ENCODE data around the gene SPC24.
"Not testable (repeated sequence)": the region's sequence is repeated elsewhere in the genome, so short reads cannot be mapped to it uniquely, and the experiment has no call there.

Gene SPC24

GRCh38 chr19:11141937-11142527 is 13.6 kb downstream of the SPC24 start:
- H3K9me2 ChIP-seq (replicated peaks; ENCODE audit: insufficient read depth, low read length): no peaks in the 10 kb centered on the region
- no peaks in the 10 kb centered on the region for H3K79me2 ChIP-seq (ENCODE audit: insufficient read depth, low read length)
- H3K27me3 ChIP-seq (ENCODE audit: low read length): no peaks in the 10 kb centered on the region
- H3K27ac ChIP-seq (ENCODE audit: low read depth, low read length): no peak overlapping the region
- peaks cover 7% of the 10 kb centered on the region; the same call in 1 of the 2 replicates for H3F3A ChIP-seq (ENCODE audit: insufficient read depth)
- no peaks in the 10 kb centered on the region for H4K20me1 ChIP-seq (ENCODE audit: low read depth, low read length)
- H2AFZ ChIP-seq (ENCODE audit: low read depth, low read length, severe bottlenecking): no peak overlapping the region
- no peak overlapping the region for H3K9ac ChIP-seq (ENCODE audit: low read length)
- no peaks in the 10 kb centered on the region for H3K9me3 ChIP-seq (ENCODE audit: insufficient read depth, low read length)
- TF ChIP-seq CTCF (IDR thresholded peaks at IDR 0.05; ENCODE audit: insufficient read depth, low read length, poor library complexity, severe bottlenecking): no peak
- TF ChIP-seq EZH2phosphoT487 (conservative IDR thresholded peaks at IDR 0.05; ENCODE audit: low read length): no peak
- H3K4me3 ChIP-seq (ENCODE audit: insufficient read depth, low read length, poor library complexity, severe bottlenecking): no peak overlapping the region
- no peak overlapping the region for H3K4me2 ChIP-seq (ENCODE audit: low read depth, low read length, poor library complexity, severe bottlenecking)
- 0 out of 2 replicates have a peak, but pooled peaks cover 7% of the 10 kb centered on the region for H3K36me3 ChIP-seq (ENCODE audit: low read length)

DNA sequence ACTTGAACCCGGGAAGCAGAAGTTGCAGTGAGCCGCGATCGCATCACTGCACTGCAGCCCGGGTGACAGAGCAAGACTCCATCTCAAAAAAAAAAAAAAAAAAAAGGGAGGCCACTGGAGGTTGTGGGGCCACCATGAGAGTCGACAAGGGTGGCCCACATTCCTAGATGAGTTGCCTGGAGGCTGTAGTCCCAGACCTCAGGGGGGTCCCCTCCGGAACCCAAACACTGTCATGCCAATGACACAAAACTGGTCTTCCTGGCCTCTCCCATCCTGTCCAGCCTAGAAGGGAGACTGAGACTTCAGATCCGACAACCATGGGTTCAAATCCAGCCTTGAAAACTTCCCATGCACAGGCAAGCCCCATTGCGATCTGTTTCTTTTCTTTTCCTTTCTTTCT is 14.7 kb downstream of the SPC24 start:
- Histone ChIP-seq H3K27me3 (ENCODE audit: low read length) (no peaks in the 10 kb centered on the region), H2AFZ (ENCODE audit: low read depth, low read length, severe bottlenecking) (no peak overlapping the region), H3K9me2 (replicated peaks; ENCODE audit: insufficient read depth, low read length) (no peaks in the 10 kb centered on the region), H3K36me3 (ENCODE audit: low read length) (0 out of 2 replicates have a peak, but pooled peaks cover 4% of the 10 kb centered on the region), H3F3A (ENCODE audit: insufficient read depth) (peaks cover 9% of the 10 kb centered on the region), H3K79me2 (ENCODE audit: insufficient read depth, low read length) (no peaks in the 10 kb centered on the region), H3K4me2 (ENCODE audit: low read depth, low read length, poor library complexity, severe bottlenecking) (no peak overlapping the region), H3K27ac (ENCODE audit: low read depth, low read length) (no peak overlapping the region), H4K20me1 (ENCODE audit: low read depth, low read length) (no peaks in the 10 kb centered on the region), H3K4me3 (ENCODE audit: insufficient read depth, low read length, poor library complexity, severe bottlenecking) (no peak overlapping the region), H3K9ac (ENCODE audit: low read length) (no peak overlapping the region), H3K9me3 (ENCODE audit: insufficient read depth, low read length) (no peaks in the 10 kb centered on the region)
- TF ChIP-seq EZH2phosphoT487 (conservative IDR thresholded peaks at IDR 0.05; ENCODE audit: low read length): no peak
- TF ChIP-seq CTCF (IDR thresholded peaks at IDR 0.05; ENCODE audit: insufficient read depth, low read length, poor library complexity, severe bottlenecking): no peak

- not testable (repeated sequence) for H3K9me2 ChIP-seq (replicated peaks; ENCODE audit: insufficient read depth, low read length); H2AFZ ChIP-seq (ENCODE audit: low read depth, low read length, severe bottlenecking); H3K79me2 ChIP-seq (ENCODE audit: insufficient read depth, low read length); H3K4me2 ChIP-seq (ENCODE audit: low read depth, low read length, poor library complexity, severe bottlenecking); H3K36me3 ChIP-seq (ENCODE audit: low read length); H3K27me3 ChIP-seq (ENCODE audit: low read length); H3K9ac ChIP-seq (ENCODE audit: low read length); H3K27ac ChIP-seq (ENCODE audit: low read depth, low read length); H3K4me3 ChIP-seq (ENCODE audit: insufficient read depth, low read length, poor library complexity, severe bottlenecking); H3K9me3 ChIP-seq (ENCODE audit: insufficient read depth, low read length); H4K20me1 ChIP-seq (ENCODE audit: low read depth, low read length)
- H3F3A ChIP-seq (ENCODE audit: insufficient read depth): peaks cover 12% of the 10 kb centered on the region
Measured at GRCh38 chr19:11140023-11140538, 15.5 kb downstream of the SPC24 start.

GRCh38 chr19:11138601-11139300 is 16.8 kb downstream of the SPC24 start:
- H3K4me3 ChIP-seq (ENCODE audit: insufficient read depth, low read length, poor library complexity, severe bottlenecking): no peak overlapping the region

More at GRCh38 chr19:11138601-11139300, 16.8 kb downstream of the SPC24 start:
- Histone ChIP-seq H4K20me1 (ENCODE audit: low read depth, low read length) (no peaks in the 10 kb centered on the region), H3K27me3 (ENCODE audit: low read length) (no peaks in the 10 kb centered on the region), H3K4me2 (ENCODE audit: low read depth, low read length, poor library complexity, severe bottlenecking) (no peak overlapping the region), H3K9me3 (ENCODE audit: insufficient read depth, low read length) (no peaks in the 10 kb centered on the region), H3K79me2 (ENCODE audit: insufficient read depth, low read length) (no peaks in the 10 kb centered on the region), H3K9ac (ENCODE audit: low read length) (no peak overlapping the region), H3K36me3 (ENCODE audit: low read length) (no peaks in the 10 kb centered on the region), H2AFZ (ENCODE audit: low read depth, low read length, severe bottlenecking) (no peak overlapping the region), H3K9me2 (replicated peaks; ENCODE audit: insufficient read depth, low read length) (no peaks in the 10 kb centered on the region), H3K27ac (ENCODE audit: low read depth, low read length) (no peak overlapping the region), H3F3A (ENCODE audit: insufficient read depth) (peaks cover 11% of the 10 kb centered on the region)
- no peak for TF ChIP-seq EZH2phosphoT487 (conservative IDR thresholded peaks at IDR 0.05; ENCODE audit: low read length)
- no peak for TF ChIP-seq CTCF (IDR thresholded peaks at IDR 0.05; ENCODE audit: insufficient read depth, low read length, poor library complexity, severe bottlenecking)
